Neural progenitor cell (in vitro differentiated cells): ENCODE results near the gene ENPP1. TPM values are rescaled to one million over a fixed set of nuclear protein-coding genes. Genes with fewer than 3 reads are reported as not detected.

Experiments
- DNase-seq: peaks from one replicate; pipeline ENCODE4 v3.0.0-alpha.2; 2016; ENCODE audit warnings: low spot score
- H2AFZ ChIP-seq: fragments of 200-600 bp; sonication (generic); replicated peaks from 2 replicates; pipeline ENCODE4 v1.6.1; 2016; ENCODE audit warnings: antibody characterized with exemption
- H3F3A ChIP-seq: fragments of 200-600 bp; sonication (generic); 2 replicates; pipeline ENCODE4 v1.6.1; 2016; ENCODE audit warnings: antibody characterized with exemption, low read depth
- H3K27ac ChIP-seq: fragments of 200-600 bp; sonication (generic); 2 replicates; pipeline ENCODE4 v1.5.1; 2016; ENCODE audit warnings: mild to moderate bottlenecking
- H3K27me3 ChIP-seq: fragments of 200-600 bp; sonication (generic); 2 replicates; pipeline ENCODE4 v1.6.1; 2016; ENCODE audit warnings: mild to moderate bottlenecking, moderate library complexity
- H3K36me3 ChIP-seq: fragments of 200-600 bp; sonication (generic); 2 replicates; pipeline ENCODE4 v1.5.1; 2016
- H3K4me1 ChIP-seq: fragments of 200-600 bp; sonication (generic); 2 replicates; pipeline ENCODE4 v1.6.1; 2016; ENCODE audit warnings: mixed run types
- H3K4me2 ChIP-seq: fragments of 200-600 bp; sonication (generic); 2 replicates; pipeline ENCODE4 v1.6.1; 2016
- H3K4me3 ChIP-seq: fragments of 200-600 bp; sonication (generic); 2 replicates; pipeline ENCODE4 v1.5.1; 2016
- H3K79me2 ChIP-seq: fragments of 200-600 bp; sonication (generic); 2 replicates; pipeline ENCODE4 v1.6.1; 2016; ENCODE audit warnings: low read depth
- H3K9ac ChIP-seq: fragments of 200-600 bp; sonication (generic); 2 replicates; pipeline ENCODE4 v1.6.1; 2016
- H3K9me3 ChIP-seq: fragments of 200-600 bp; sonication (generic); 2 replicates; pipeline ENCODE4 v1.5.1; 2016; ENCODE audit warnings: low read depth
- H4K20me1 ChIP-seq: fragments of 200-600 bp; sonication (generic); 2 replicates; pipeline ENCODE4 v1.6.1; 2016; ENCODE audit warnings: low read depth
- H3K27ac Mint-ChIP-seq: 3 replicates; pipeline ENCODE4 v1.8.0; 2021; ENCODE audit warnings: mixed read lengths
- H3K27me3 Mint-ChIP-seq: 2 replicates; pipeline ENCODE4 v1.8.0; 2022; ENCODE audit warnings: low read depth, mild to moderate bottlenecking, inconsistent platforms, moderate library complexity, mixed read lengths; ENCODE audit not compliant: insufficient read depth
- H3K36me3 Mint-ChIP-seq: 3 replicates; pipeline ENCODE4 v1.8.0; 2021; ENCODE audit warnings: mixed read lengths
- H3K4me1 Mint-ChIP-seq: 3 replicates; pipeline ENCODE4 v1.8.0; 2021; ENCODE audit warnings: mixed read lengths
- H3K4me3 Mint-ChIP-seq: 3 replicates; pipeline ENCODE4 v1.8.0; 2021; ENCODE audit warnings: mild to moderate bottlenecking, moderate library complexity, mixed read lengths
- H3K9me3 Mint-ChIP-seq: 3 replicates; pipeline ENCODE4 v1.8.0; 2020; ENCODE audit warnings: mixed read lengths
- EZH2 ChIP-seq: fragments of 200-600 bp; sonication (generic); IDR thresholded peaks from 2 replicates; pipeline ENCODE4 v1.6.1; 2017; ENCODE audit warnings: antibody characterized with exemption, mild to moderate bottlenecking, moderate library complexity
- EZH2phosphoT487 ChIP-seq: fragments of 200-600 bp; sonication (generic); IDR thresholded peaks from 2 replicates; pipeline ENCODE4 v1.6.1; 2017; ENCODE audit warnings: antibody characterized with exemption
- total RNA-seq: library from RNA; depleted of rRNA; stranded (reverse); fragments of >200 nt; gene quantifications from 2 replicates; pipeline ENCODE4 v1.2.3, GENCODE V29; 2015; ENCODE audit warnings: low replicate concordance
- TF ChIP-seq, protein P1 (sequence below): fragments of 200-600 bp; sonication (generic); IDR thresholded peaks from 2 replicates; pipeline ENCODE4 v1.5.1; 2017; ENCODE audit warnings: antibody characterized with exemption, mild to moderate bottlenecking

Gene ENPP1
- total RNA-seq, 1 donor from 2014 or later: 9.7 TPM

DNA sequence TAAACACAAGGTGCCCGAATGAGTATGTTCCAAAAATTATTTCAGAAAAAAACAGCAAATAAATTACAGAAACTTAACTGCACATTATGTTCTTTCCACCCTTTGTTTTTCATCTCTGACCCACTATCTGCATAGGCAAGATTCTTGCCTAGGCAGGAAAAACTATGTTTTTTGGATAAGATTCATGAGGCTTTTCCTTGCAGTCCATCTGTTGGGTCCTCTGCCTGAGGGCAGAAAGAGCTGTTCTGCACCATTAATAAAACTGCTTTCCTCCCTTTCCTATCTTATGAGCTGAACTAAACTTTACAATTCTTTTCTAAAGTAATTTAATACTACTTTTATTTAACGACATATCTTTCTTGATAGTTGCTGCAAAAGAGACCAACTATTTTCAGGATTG lies 21.1 kb downstream of the ENPP1 start:
- no peak for DNase-seq
- Histone ChIP-seq H3K9me3 (no peaks in the 10 kb centered on the region), H3F3A (no peaks in the 10 kb centered on the region), H3K4me2 (no peak overlapping the region), H3K4me3 (no peak overlapping the region), H3K27ac (no peak overlapping the region), H3K79me2 (no peaks in the 10 kb centered on the region), H3K9ac (no peak overlapping the region), H3K36me3 (no peaks in the 10 kb centered on the region), H3K4me1 (no peaks in the 10 kb centered on the region), H4K20me1 (no peaks in the 10 kb centered on the region), H2AFZ (no peak overlapping the region), H3K27me3 (no peaks in the 10 kb centered on the region)
- H3K27ac Mint-ChIP-seq: no peak overlapping the region
- H3K4me3 Mint-ChIP-seq: no peak overlapping the region
- no peak for TF ChIP-seq EZH2
- TF ChIP-seq EZH2phosphoT487: no peak
- TF ChIP-seq, protein P1, sequence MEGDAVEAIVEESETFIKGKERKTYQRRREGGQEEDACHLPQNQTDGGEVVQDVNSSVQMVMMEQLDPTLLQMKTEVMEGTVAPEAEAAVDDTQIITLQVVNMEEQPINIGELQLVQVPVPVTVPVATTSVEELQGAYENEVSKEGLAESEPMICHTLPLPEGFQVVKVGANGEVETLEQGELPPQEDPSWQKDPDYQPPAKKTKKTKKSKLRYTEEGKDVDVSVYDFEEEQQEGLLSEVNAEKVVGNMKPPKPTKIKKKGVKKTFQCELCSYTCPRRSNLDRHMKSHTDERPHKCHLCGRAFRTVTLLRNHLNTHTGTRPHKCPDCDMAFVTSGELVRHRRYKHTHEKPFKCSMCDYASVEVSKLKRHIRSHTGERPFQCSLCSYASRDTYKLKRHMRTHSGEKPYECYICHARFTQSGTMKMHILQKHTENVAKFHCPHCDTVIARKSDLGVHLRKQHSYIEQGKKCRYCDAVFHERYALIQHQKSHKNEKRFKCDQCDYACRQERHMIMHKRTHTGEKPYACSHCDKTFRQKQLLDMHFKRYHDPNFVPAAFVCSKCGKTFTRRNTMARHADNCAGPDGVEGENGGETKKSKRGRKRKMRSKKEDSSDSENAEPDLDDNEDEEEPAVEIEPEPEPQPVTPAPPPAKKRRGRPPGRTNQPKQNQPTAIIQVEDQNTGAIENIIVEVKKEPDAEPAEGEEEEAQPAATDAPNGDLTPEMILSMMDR: no peak
- no peaks in the 10 kb centered on the region for H3K4me1 Mint-ChIP-seq
- H3K27me3 Mint-ChIP-seq: no peaks in the 10 kb centered on the region
- H3K36me3 Mint-ChIP-seq: no peaks in the 10 kb centered on the region
- H3K9me3 Mint-ChIP-seq: no peaks in the 10 kb centered on the region

DNA sequence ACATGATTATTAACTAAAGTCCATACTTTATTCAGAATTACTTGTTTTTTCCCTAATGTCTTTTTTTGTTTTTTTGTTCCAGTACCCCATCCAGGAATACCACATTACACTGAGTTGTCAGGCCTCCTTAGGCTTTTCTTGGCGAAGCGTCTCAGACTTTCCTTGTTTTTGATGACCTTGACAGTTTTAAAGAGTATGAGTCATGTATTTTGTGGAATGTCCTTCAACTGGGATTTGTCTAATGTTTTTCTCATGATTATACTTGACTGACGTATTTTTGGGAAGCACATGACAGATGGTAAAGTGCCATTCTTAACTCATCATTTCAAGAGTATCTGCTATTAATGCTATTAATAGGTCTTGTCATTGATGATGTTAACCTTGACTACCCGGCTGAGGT lies 23.6 kb downstream of the ENPP1 start:
- no peak overlapping the region for H3K27ac Mint-ChIP-seq
- H3K4me2 ChIP-seq: no peak overlapping the region
- H3K9me3 ChIP-seq: no peaks in the 10 kb centered on the region
- H3K4me1 Mint-ChIP-seq: no peaks in the 10 kb centered on the region
- H3K4me3 ChIP-seq: no peak overlapping the region
- no peaks in the 10 kb centered on the region for H3K36me3 ChIP-seq
- H3K4me3 Mint-ChIP-seq: no peak overlapping the region
- H3K27ac ChIP-seq: no peak overlapping the region
- no peaks in the 10 kb centered on the region for H4K20me1 ChIP-seq
- no peaks in the 10 kb centered on the region for H3K27me3 ChIP-seq
- H3K9ac ChIP-seq: no peak overlapping the region
- no peaks in the 10 kb centered on the region for H3K79me2 ChIP-seq
- no peak for TF ChIP-seq EZH2
- TF ChIP-seq, protein P1: no peak
- H3K9me3 Mint-ChIP-seq: no peaks in the 10 kb centered on the region
- H3F3A ChIP-seq: no peaks in the 10 kb centered on the region
- no peaks in the 10 kb centered on the region for H3K4me1 ChIP-seq
- H3K36me3 Mint-ChIP-seq: no peaks in the 10 kb centered on the region
- DNase-seq: no peak
- H2AFZ ChIP-seq: no peak overlapping the region
- H3K27me3 Mint-ChIP-seq: no peaks in the 10 kb centered on the region

DNA sequence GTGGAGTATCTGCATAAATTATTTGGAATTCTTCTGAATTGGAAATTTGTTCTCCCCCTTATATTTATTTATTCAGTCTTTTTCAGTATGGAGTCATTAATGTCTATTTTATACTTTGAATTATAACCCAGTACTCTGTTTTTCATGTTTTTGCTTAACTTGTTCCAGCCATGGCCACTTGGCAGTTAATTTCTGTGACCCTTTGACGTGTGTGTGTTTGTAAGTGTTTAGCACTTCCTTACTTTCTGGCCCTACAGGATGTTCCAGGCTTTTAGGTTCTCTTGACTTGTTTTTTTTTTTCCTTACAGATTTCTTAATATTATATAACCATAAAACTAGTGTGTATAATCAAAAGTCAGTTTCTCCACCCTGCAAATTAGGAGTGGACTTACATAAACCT lies 24.1 kb downstream of the ENPP1 start:
- H3K79me2 ChIP-seq: no peaks in the 10 kb centered on the region
- Mint-ChIP-seq H3K4me1 (no peaks in the 10 kb centered on the region), H3K27me3 (no peaks in the 10 kb centered on the region), H3K36me3 (no peaks in the 10 kb centered on the region), H3K4me3 (no peak overlapping the region), H3K27ac (no peak overlapping the region), H3K9me3 (no peaks in the 10 kb centered on the region)
- no peaks in the 10 kb centered on the region for H3K4me1 ChIP-seq
- H3K9me3 ChIP-seq: no peaks in the 10 kb centered on the region
- H2AFZ ChIP-seq: no peak overlapping the region
- no peaks in the 10 kb centered on the region for H3F3A ChIP-seq
- no peak overlapping the region for H3K9ac ChIP-seq
- no peak overlapping the region for H3K4me3 ChIP-seq
- no peaks in the 10 kb centered on the region for H3K27me3 ChIP-seq
- no peak for DNase-seq
- no peaks in the 10 kb centered on the region for H4K20me1 ChIP-seq
- H3K27ac ChIP-seq: no peak overlapping the region
- H3K36me3 ChIP-seq: no peaks in the 10 kb centered on the region
- no peak overlapping the region for H3K4me2 ChIP-seq
- no peak for TF ChIP-seq EZH2phosphoT487

DNA sequence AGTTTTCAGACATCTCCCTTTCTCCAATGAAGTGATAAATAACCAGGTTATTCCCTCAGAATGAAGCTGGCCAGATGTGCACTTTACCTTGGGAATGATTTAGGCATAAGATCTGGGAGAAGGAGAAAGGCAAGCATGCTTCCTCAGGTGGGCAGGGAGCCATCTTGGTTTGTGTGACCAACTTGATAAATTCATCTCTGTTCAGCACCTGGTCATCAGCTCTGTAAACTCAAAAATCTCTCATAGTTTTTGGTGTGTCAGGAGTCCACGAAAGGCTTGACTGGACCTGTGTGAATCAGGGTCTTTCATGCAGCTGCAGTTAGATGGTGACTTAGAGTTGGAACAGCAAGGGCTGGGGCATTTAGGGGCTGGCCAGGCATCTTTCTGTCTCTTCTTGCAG lies 24.5 kb downstream of the ENPP1 start:
- no peaks in the 10 kb centered on the region for H3K4me1 Mint-ChIP-seq
- Histone ChIP-seq H2AFZ (no peak overlapping the region), H3K36me3 (no peaks in the 10 kb centered on the region), H3K79me2 (no peaks in the 10 kb centered on the region), H3K4me3 (no peak overlapping the region), H3K27ac (no peak overlapping the region), H3K4me2 (no peak overlapping the region), H3K9ac (no peak overlapping the region), H3K27me3 (no peaks in the 10 kb centered on the region), H3F3A (no peaks in the 10 kb centered on the region), H3K4me1 (no peaks in the 10 kb centered on the region), H3K9me3 (no peaks in the 10 kb centered on the region), H4K20me1 (no peaks in the 10 kb centered on the region)
- no peaks in the 10 kb centered on the region for H3K9me3 Mint-ChIP-seq
- DNase-seq: no peak
- H3K27ac Mint-ChIP-seq: no peak overlapping the region
- H3K36me3 Mint-ChIP-seq: no peaks in the 10 kb centered on the region
- no peaks in the 10 kb centered on the region for H3K27me3 Mint-ChIP-seq
- no peak overlapping the region for H3K4me3 Mint-ChIP-seq
- TF ChIP-seq EZH2phosphoT487 (no peak), EZH2 (no peak)
- TF ChIP-seq, protein P1: no peak
